Smooth muscle cell (in vitro differentiated cells): ENCODE measurements around the gene ANAPC4. TPM values are rescaled to one million over a fixed set of nuclear protein-coding genes. Genes with fewer than 3 reads are reported as not detected.

Source experiments
- DNase-seq: peaks from one replicate; lab custom pipeline; 2025; ENCODE audit not compliant: unreplicated experiment; lab: John Stamatoyannopoulos, UW
- H2AFZ ChIP-seq: fragments of 200-600 bp; sonication (generic); 2 replicates; pipeline ENCODE4 v1.6.0; 2016; ENCODE audit warnings: antibody characterized with exemption, low read depth, mild to moderate bottlenecking
- H3F3A ChIP-seq: fragments of 200-600 bp; sonication (generic); 2 replicates; pipeline ENCODE4 v1.6.0; 2017; ENCODE audit warnings: antibody characterized with exemption, low read depth
- H3K27ac ChIP-seq: fragments of 200-600 bp; sonication (generic); 2 replicates; pipeline ENCODE4 v1.5.1; 2016; ENCODE audit warnings: low read depth, mild to moderate bottlenecking
- H3K27me3 ChIP-seq: fragments of 200-600 bp; sonication (generic); 2 replicates; pipeline ENCODE4 v1.6.1; 2016; ENCODE audit warnings: low read depth, mild to moderate bottlenecking
- H3K36me3 ChIP-seq: fragments of 200-600 bp; sonication (generic); 2 replicates; pipeline ENCODE4 v1.5.1; 2016; ENCODE audit warnings: low read depth
- H3K4me1 ChIP-seq: fragments of 200-600 bp; sonication (generic); 2 replicates; pipeline ENCODE4 v1.5.1; 2016; ENCODE audit warnings: low read depth
- H3K4me2 ChIP-seq: fragments of 200-600 bp; sonication (generic); 2 replicates; pipeline ENCODE4 v1.6.0; 2016; ENCODE audit warnings: mild to moderate bottlenecking
- H3K4me3 ChIP-seq: fragments of 200-600 bp; sonication (generic); 2 replicates; pipeline ENCODE4 v1.5.1; 2016; ENCODE audit warnings: mild to moderate bottlenecking
- H3K79me2 ChIP-seq: fragments of 200-600 bp; sonication (generic); 2 replicates; pipeline ENCODE4 v1.6.0; 2016; ENCODE audit warnings: low read depth, mild to moderate bottlenecking
- H3K9ac ChIP-seq: fragments of 200-600 bp; sonication (generic); 2 replicates; pipeline ENCODE4 v1.6.0; 2016; ENCODE audit warnings: low read depth
- H3K9me3 ChIP-seq: fragments of 200-600 bp; sonication (generic); replicated peaks from 2 replicates; pipeline ENCODE4 v1.5.1; 2016; ENCODE audit warnings: low read depth
- H4K20me1 ChIP-seq: fragments of 200-600 bp; sonication (generic); 2 replicates; pipeline ENCODE4 v1.6.0; 2016; ENCODE audit warnings: low read depth
- WGBS: methylation state at CpG from one replicate; pipeline ENCODE4 v1.1.7; 2016; ENCODE audit warnings: low lambda C conversion rate; 5-methylcytosine and 5-hydroxymethylcytosine counted together
- polyA plus RNA-seq: library from polyadenylated mRNA; unstranded; fragments of >200 nt; fragmentation: Nextera tagmentation; extraction: Ambion mirVana; gene quantifications from 2 replicates; pipeline ENCODE4 v1.2.1, GENCODE V29; 2016
- total RNA-seq: library from RNA; depleted of rRNA; stranded (reverse); fragments of >200 nt; gene quantifications from 2 replicates; pipeline ENCODE4 v1.2.3, GENCODE V29; 2014
- TF ChIP-seq, protein P1 (sequence below): fragments of 200-600 bp; sonication (generic); IDR thresholded peaks from 2 replicates; pipeline ENCODE4 v1.5.1; 2017; ENCODE audit warnings: borderline replicate concordance, mild to moderate bottlenecking, antibody characterized with exemption; ENCODE audit not compliant: insufficient read depth, poor library complexity, severe bottlenecking

ANAPC4 gene
- total and polyA plus RNA-seq, 2 experiments from 2014 or later: 12.4 to 26.0 TPM

DNA sequence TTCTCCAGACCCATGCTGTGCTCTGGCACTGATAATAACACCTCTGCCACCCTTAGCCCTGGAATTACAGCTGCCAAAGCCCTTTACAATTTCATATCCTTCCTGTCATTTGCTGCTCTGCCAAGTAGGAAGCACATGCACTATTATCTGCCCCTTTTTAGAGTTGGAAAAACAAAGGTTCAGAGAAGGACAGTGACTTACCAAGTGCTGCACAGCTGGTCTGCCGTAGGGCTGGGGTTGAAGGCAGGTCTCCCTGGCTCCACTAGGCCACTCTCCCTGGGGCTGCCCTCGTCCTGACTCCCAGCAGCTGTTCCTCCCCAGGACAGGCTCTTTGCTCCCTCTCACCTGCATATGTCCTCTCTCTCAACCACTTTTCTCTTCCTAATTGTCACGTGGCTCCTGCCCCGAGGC, 73.4 kb downstream of the ANAPC4 start:
- H2AFZ ChIP-seq: no peak overlapping the region
- no peak for DNase-seq
- no peak overlapping the region for H3K4me3 ChIP-seq
- no peak overlapping the region for H3K4me2 ChIP-seq
- no peaks in the 10 kb centered on the region for H3K9me3 ChIP-seq
- no peak overlapping the region for H3K27ac ChIP-seq
- peaks cover 5% of the 10 kb centered on the region for H3K4me1 ChIP-seq
- H3K36me3 ChIP-seq: no peaks in the 10 kb centered on the region
- TF ChIP-seq, protein P1, sequence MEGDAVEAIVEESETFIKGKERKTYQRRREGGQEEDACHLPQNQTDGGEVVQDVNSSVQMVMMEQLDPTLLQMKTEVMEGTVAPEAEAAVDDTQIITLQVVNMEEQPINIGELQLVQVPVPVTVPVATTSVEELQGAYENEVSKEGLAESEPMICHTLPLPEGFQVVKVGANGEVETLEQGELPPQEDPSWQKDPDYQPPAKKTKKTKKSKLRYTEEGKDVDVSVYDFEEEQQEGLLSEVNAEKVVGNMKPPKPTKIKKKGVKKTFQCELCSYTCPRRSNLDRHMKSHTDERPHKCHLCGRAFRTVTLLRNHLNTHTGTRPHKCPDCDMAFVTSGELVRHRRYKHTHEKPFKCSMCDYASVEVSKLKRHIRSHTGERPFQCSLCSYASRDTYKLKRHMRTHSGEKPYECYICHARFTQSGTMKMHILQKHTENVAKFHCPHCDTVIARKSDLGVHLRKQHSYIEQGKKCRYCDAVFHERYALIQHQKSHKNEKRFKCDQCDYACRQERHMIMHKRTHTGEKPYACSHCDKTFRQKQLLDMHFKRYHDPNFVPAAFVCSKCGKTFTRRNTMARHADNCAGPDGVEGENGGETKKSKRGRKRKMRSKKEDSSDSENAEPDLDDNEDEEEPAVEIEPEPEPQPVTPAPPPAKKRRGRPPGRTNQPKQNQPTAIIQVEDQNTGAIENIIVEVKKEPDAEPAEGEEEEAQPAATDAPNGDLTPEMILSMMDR: no peak
- no peaks in the 10 kb centered on the region for H4K20me1 ChIP-seq
- peaks cover 9% of the 10 kb centered on the region for H3F3A ChIP-seq
- WGBS: 80% methylated on average over 4 of the region's 4 CpGs
- no peak overlapping the region for H3K9ac ChIP-seq
- H3K27me3 ChIP-seq: no peaks in the 10 kb centered on the region
- no peaks in the 10 kb centered on the region for H3K79me2 ChIP-seq

DNA sequence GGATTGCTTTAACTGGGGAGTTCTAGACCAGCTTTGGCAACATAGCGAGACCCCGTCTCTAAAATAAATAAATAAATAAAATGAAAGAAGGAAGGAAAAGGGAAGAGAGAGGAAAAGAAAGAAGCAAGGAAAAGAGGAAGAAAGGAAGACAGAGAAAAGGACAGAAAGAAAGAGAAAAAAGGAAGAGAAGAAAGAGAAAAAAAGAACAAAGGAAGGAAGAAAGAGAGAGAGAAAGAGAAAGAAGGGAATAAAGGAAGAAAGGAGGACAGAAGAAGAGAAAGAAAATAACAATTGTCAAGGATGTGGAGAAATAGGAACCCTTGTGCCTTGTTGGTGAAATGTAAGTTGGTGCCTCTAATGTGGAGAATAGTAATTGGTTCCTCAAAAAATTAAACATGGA, 74.6 kb downstream of the ANAPC4 start:
- H3K9ac ChIP-seq: no peak overlapping the region
- no peak overlapping the region for H3K27ac ChIP-seq
- WGBS: 97% methylated on average over 2 of the region's 2 CpGs
- no peak overlapping the region for H3K4me3 ChIP-seq
- no peaks in the 10 kb centered on the region for H3K36me3 ChIP-seq
- H4K20me1 ChIP-seq: no peaks in the 10 kb centered on the region
- H3K4me1 ChIP-seq: peaks cover 5% of the 10 kb centered on the region
- H3F3A ChIP-seq: peaks cover 9% of the 10 kb centered on the region
- TF ChIP-seq, protein P1: no peak
- H3K4me2 ChIP-seq: no peak overlapping the region
- H2AFZ ChIP-seq: no peak overlapping the region
- no peaks in the 10 kb centered on the region for H3K9me3 ChIP-seq
- H3K27me3 ChIP-seq: no peaks in the 10 kb centered on the region
- no peaks in the 10 kb centered on the region for H3K79me2 ChIP-seq
- no peak for DNase-seq

DNA sequence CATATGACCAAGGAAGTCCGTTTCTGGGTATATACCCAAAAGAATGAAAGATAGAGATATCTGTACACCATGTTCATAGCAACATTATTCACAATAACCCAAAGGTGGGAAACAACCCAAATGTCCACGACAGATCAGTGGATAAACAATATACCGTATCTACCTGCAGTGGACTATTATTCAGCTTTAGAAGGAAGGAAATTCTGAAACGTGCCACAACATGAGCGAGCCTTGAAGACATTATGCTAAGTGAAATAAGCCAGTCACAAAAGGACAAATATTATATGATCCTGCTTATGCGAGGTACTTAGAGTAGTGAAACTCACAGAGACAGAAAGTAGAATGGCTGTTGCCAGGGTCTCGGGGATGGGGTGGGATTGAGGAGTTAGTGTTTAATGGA, 75.0 kb downstream of the ANAPC4 start:
- Histone ChIP-seq H4K20me1 (no peaks in the 10 kb centered on the region), H3K27me3 (no peaks in the 10 kb centered on the region), H2AFZ (no peak overlapping the region), H3K9ac (no peak overlapping the region), H3K27ac (no peak overlapping the region), H3K79me2 (no peaks in the 10 kb centered on the region), H3K36me3 (no peaks in the 10 kb centered on the region), H3K9me3 (no peaks in the 10 kb centered on the region), H3K4me2 (no peak overlapping the region), H3F3A (peaks cover 10% of the 10 kb centered on the region), H3K4me3 (no peak overlapping the region), H3K4me1 (peaks cover 5% of the 10 kb centered on the region)
- no peak for DNase-seq
- 94% methylated on average over 7 of the region's 7 CpGs for WGBS
- TF ChIP-seq, protein P1: no peak

DNA sequence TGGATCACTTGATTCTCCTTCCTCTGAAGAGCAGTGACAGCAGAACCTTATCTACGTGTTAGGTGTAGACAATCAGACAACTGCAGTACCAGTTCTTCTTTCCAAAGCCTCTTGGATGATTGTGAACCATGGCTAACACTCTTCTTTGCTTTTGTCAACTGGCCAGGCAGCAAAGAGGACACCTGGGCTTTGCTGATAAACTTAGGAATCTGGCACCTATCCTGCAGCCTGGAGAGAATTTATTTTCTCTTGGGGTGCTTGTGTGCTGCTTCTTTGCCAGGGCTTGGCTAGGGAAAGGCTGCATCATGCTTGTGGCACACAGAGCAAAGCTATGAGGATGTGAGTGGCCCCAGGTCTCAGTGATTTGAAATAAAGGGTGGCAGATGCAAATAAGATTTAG, 77.4 kb downstream of the ANAPC4 start:
- no peaks in the 10 kb centered on the region for H3K9me3 ChIP-seq
- H3K79me2 ChIP-seq: no peaks in the 10 kb centered on the region
- peaks cover 3% of the 10 kb centered on the region for H3F3A ChIP-seq
- H3K27ac ChIP-seq: no peak overlapping the region
- H3K36me3 ChIP-seq: no peaks in the 10 kb centered on the region
- H3K4me3 ChIP-seq: no peak overlapping the region
- H2AFZ ChIP-seq: no peak overlapping the region
- TF ChIP-seq, protein P1: no peak
- H3K9ac ChIP-seq: no peak overlapping the region
- no peaks in the 10 kb centered on the region for H4K20me1 ChIP-seq
- no peak for DNase-seq
- H3K4me1 ChIP-seq: no peaks in the 10 kb centered on the region
- 72% methylated on average over 1 of the region's 1 CpG for WGBS
- no peak overlapping the region for H3K4me2 ChIP-seq
- H3K27me3 ChIP-seq: no peaks in the 10 kb centered on the region
